Endothelial cell of umbilical vein (primary cell): Measurements from ENCODE around the gene CIAO1. TPM values are rescaled to one million over a fixed set of nuclear protein-coding genes. Genes with fewer than 3 reads are reported as not detected.

Experiments used
- BruUV-seq: library from RNA; stranded (reverse); fragments of 400-500 nt; replicated peaks from 2 replicates; lab custom pipeline; 2021; lab: Mats Ljungman, UMichigan
- CTCF ChIA-PET: fragments of 300-600, 350-600 bp; sonication (Branson Sonifier 250); formaldehyde crosslinking; loops from one replicate; lab custom pipeline; 2021; ENCODE audit warnings: antibody characterized with exemption, inconsistent platforms; lab: Charles Lee
- POLR2A ChIA-PET: fragments of 300-600, 350-600 bp; sonication (Branson Sonifier 250); formaldehyde crosslinking; loops from one replicate; lab custom pipeline; 2021; ENCODE audit warnings: antibody characterized with exemption, inconsistent platforms; lab: Charles Lee
- DNase-seq: peaks from one replicate; pipeline ENCODE4 v3.0.0-alpha.2; 2011; ENCODE audit warnings: low read depth, low spot score
- FAIRE-seq: peaks from 2 replicates; lab custom pipeline; 2011; peaks lifted over from hg19 to GRCh38; lab: Jason Lieb, UNC
- H2AFZ ChIP-seq: 2 replicates; pipeline ENCODE4 v1.6.0; 2012; ENCODE audit warnings: low read depth, low read length, control low read depth, inconsistent platforms
- H3K27ac ChIP-seq: 2 replicates; pipeline ENCODE4 v1.5.1; 2011; ENCODE audit warnings: low read depth, mild to moderate bottlenecking, control low read depth, low read length, moderate library complexity; ENCODE audit not compliant: insufficient read depth
- H3K27me3 ChIP-seq, 2 experiments: 2 replicates each; pipeline versions ENCODE4 v1.6.0 to v1.6.1; 2011; ENCODE audit warnings: low read length in 2 of 2, mixed read lengths in 1 of 2; ENCODE audit not compliant: control insufficient read depth in 2 of 2, insufficient read depth in 2 of 2
- H3K36me3 ChIP-seq, 2 experiments: 2 replicates in 1 of 2; 3 replicates in 1 of 2; pipeline ENCODE4 v1.5.1; 2011; ENCODE audit warnings: low read length in 2 of 2, mild to moderate bottlenecking in 1 of 2, moderate library complexity in 1 of 2; ENCODE audit not compliant: control insufficient read depth in 2 of 2, insufficient read depth in 2 of 2; ENCODE audit errors: extremely low read depth in 1 of 2
- H3K4me1 ChIP-seq: 3 replicates; pipeline ENCODE4 v1.5.1; 2011; ENCODE audit warnings: mild to moderate bottlenecking, low read length; ENCODE audit not compliant: control insufficient read depth, insufficient read depth; ENCODE audit errors: extremely low read depth
- H3K4me2 ChIP-seq: 2 replicates; pipeline ENCODE4 v1.6.1; 2011; ENCODE audit warnings: low read length, control low read depth, mixed read lengths; ENCODE audit not compliant: insufficient read depth
- H3K4me3 ChIP-seq, 3 experiments: fragments of 200-600 bp in 1 of 3; sonication (generic), shearing (Covaris generic) in 1 of 3; replicated peaks in 1 of 3; 2 replicates each; pipeline ENCODE4 v1.5.1; 2011 to 2016; ENCODE audit warnings: control low read depth in 3 of 3, low read length in 3 of 3, mild to moderate bottlenecking in 2 of 3, inconsistent platforms in 1 of 3, low read depth in 1 of 3, moderate library complexity in 1 of 3; ENCODE audit not compliant: insufficient read depth in 1 of 3
- H3K79me2 ChIP-seq: 2 replicates; pipeline ENCODE4 v1.6.0; 2012; ENCODE audit warnings: low read length, inconsistent platforms; ENCODE audit not compliant: control insufficient read depth, insufficient read depth
- H3K9ac ChIP-seq: replicated peaks from 2 replicates; pipeline ENCODE3; 2011; ENCODE audit warnings: low read length, control low read depth; ENCODE audit not compliant: insufficient read depth; ENCODE audit errors: extremely low read depth
- H3K9me1 ChIP-seq: replicated peaks from 3 replicates; pipeline ENCODE4 v1.6.0; 2011; ENCODE audit warnings: mild to moderate bottlenecking, low read length; ENCODE audit not compliant: control insufficient read depth, insufficient read depth; ENCODE audit errors: extremely low read depth
- H3K9me3 ChIP-seq: replicated peaks from 2 replicates; pipeline ENCODE4 v1.5.1; 2012; ENCODE audit warnings: low read length, inconsistent platforms; ENCODE audit not compliant: control insufficient read depth, insufficient read depth
- H4K20me1 ChIP-seq: replicated peaks from 2 replicates; pipeline ENCODE3; 2011; ENCODE audit warnings: mild to moderate bottlenecking, low read length; ENCODE audit not compliant: control insufficient read depth, insufficient read depth; ENCODE audit errors: extremely low read depth
- FOS ChIP-seq: IDR thresholded peaks from 2 replicates; pipeline ENCODE4 v1.6.1; 2011; ENCODE audit warnings: mild to moderate bottlenecking, low read length, moderate library complexity, borderline replicate concordance; ENCODE audit not compliant: insufficient read depth
- GATA2 ChIP-seq: IDR thresholded peaks from 2 replicates; pipeline ENCODE4 v1.7.0; 2011; ENCODE audit warnings: low read depth, mild to moderate bottlenecking, moderate library complexity, mixed read lengths, low read length; ENCODE audit not compliant: insufficient read length, insufficient read depth
- JUN ChIP-seq: IDR thresholded peaks from 2 replicates; pipeline ENCODE4 v1.6.1; 2011; ENCODE audit warnings: borderline replicate concordance, low read depth; ENCODE audit not compliant: insufficient read length, insufficient read depth
- MYC ChIP-seq: IDR thresholded peaks from one replicate; pipeline ENCODE4 v1.6.1; 2011; ENCODE audit warnings: mild to moderate bottlenecking, low read depth, low read length
- POLR2A ChIP-seq: IDR thresholded peaks from 2 replicates; pipeline ENCODE4 v1.6.1; 2012; ENCODE audit warnings: low read depth, mild to moderate bottlenecking, control low read depth, low read length
- POLR2AphosphoS5 ChIP-seq: IDR thresholded peaks from 2 replicates; pipeline ENCODE4 v1.6.1; 2012; ENCODE audit warnings: low read depth, mild to moderate bottlenecking, control low read depth, low read length, moderate library complexity; ENCODE audit not compliant: insufficient read depth
- dilution Hi-C: fragments of 300-500 bp; cut with MboI; formaldehyde crosslinking; loops from one replicate; pipeline ENCODE4 v1.15.0; 2019; ENCODE audit warnings: low sequenced_read_pairs; ENCODE audit not compliant: extremely low pct_ligation_motif_present
- intact Hi-C: fragments of 100-400 bp; cut with micrococcal nuclease; formaldehyde crosslinking; loops from one replicate; pipeline ENCODE4 v1.10.0; 2022
- polyA plus RNA-seq, 4 experiments: library from polyadenylated mRNA; depleted of rRNA in 3 of 4; stranded (reverse) in 3 of 4; unstranded in 1 of 4; fragments of >200 nt; gene quantifications; 2 replicates each; pipeline versions ENCODE4 v1.2.1 to v1.2.3, GENCODE V29; 2011 to 2012; ENCODE audit warnings: missing spikeins in 1 of 4
- total RNA-seq: library from RNA; stranded (reverse); gene quantifications from 2 replicates; pipeline ENCODE4 v1.2.3, GENCODE V29; 2021
- TF ChIP-seq, protein P1 (sequence below), 2 donors: IDR thresholded peaks; 1 replicate in 1 of 2; 2 replicates in 1 of 2; pipeline ENCODE4 v1.5.1; 2011; ENCODE audit warnings: low read length in 2 of 2, mild to moderate bottlenecking in 2 of 2, moderate library complexity in 2 of 2, control low read depth in 1 of 2, inconsistent platforms in 1 of 2, low read depth in 1 of 2; ENCODE audit not compliant: insufficient read depth in 1 of 2; ENCODE audit errors: extremely low read depth in 1 of 2
- TF ChIP-seq, protein P2 (sequence below): IDR thresholded peaks from 2 replicates; pipeline ENCODE4 v1.6.1; 2011; ENCODE audit not compliant: insufficient read depth, insufficient read length

CIAO1 gene
- total and polyA plus RNA-seq, 2 donors (not counting 3 experiments of a cell fraction or from before 2014, with no cell fraction given) = 70.7 to 119 TPM

DNA sequence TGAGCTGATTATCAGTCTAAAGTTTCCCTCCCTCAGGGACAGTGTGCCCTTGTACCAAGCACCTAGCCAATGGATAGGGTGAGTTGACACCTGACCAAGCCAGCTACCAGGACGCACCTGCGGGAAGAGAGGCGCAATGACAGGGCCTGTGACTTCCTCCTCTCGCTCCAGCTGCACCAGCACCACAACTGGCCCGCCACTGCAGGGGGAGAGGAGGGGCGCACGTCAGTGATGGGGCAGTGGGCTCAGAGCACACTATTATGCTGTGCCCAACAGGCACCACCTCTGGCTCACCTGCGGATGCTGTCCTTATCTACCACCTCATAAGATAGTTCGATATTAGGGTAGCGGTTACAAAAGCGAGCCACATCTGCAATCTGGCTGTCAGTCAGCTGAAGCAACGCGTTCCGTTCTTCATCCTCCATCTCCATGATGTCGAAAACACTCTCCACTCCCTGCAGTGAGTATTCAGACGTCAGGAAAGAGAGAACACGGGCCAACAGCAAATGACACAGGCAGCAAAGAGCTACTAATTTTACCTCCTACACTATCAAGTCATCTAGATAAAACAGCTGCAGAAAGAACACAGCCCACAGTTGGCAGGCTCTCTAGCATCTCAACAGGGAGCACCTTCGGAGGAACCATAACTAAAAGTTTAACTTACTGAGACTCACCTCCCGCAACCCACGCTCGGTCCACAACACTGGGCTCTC lies 10.9 kb downstream of the CIAO1 start:
- Histone ChIP-seq H3K4me1 (no peaks in the 10 kb centered on the region), H3K4me3 (no peak overlapping the region), H3K9ac (no peak overlapping the region), H3K79me2 (no peaks in the 10 kb centered on the region), H3K36me3 (peaks cover 25 to 43% of the 10 kb centered on the region in 2 experiments), H3K9me1 (no peaks in the 10 kb centered on the region), H3K4me2 (no peak overlapping the region), H2AFZ (no peak overlapping the region), H3K27ac (no peak overlapping the region), H4K20me1 (no peaks in the 10 kb centered on the region), H3K27me3 (no peaks in the 10 kb centered on the region), H3K9me3 (no peaks in the 10 kb centered on the region)
- BruUV-seq = no TSS peak
- POLR2A ChIA-PET = no interaction called here
- intact Hi-C loops = no loop called here
- CTCF ChIA-PET = no interaction called here
- FAIRE-seq = no peak
- TF ChIP-seq FOS = no peak
- no peak for TF ChIP-seq JUN
- TF ChIP-seq MYC = no peak
- TF ChIP-seq, protein P1, sequence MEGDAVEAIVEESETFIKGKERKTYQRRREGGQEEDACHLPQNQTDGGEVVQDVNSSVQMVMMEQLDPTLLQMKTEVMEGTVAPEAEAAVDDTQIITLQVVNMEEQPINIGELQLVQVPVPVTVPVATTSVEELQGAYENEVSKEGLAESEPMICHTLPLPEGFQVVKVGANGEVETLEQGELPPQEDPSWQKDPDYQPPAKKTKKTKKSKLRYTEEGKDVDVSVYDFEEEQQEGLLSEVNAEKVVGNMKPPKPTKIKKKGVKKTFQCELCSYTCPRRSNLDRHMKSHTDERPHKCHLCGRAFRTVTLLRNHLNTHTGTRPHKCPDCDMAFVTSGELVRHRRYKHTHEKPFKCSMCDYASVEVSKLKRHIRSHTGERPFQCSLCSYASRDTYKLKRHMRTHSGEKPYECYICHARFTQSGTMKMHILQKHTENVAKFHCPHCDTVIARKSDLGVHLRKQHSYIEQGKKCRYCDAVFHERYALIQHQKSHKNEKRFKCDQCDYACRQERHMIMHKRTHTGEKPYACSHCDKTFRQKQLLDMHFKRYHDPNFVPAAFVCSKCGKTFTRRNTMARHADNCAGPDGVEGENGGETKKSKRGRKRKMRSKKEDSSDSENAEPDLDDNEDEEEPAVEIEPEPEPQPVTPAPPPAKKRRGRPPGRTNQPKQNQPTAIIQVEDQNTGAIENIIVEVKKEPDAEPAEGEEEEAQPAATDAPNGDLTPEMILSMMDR (IDR thresholded peaks at IDR 0.05; ENCODE audit: extremely low read depth in 1 of 2, insufficient read depth in 1 of 2, low read depth in 1 of 2, low read length in 2 of 2) = no peak
- TF ChIP-seq POLR2AphosphoS5 = no peak
- TF ChIP-seq, protein P2, sequence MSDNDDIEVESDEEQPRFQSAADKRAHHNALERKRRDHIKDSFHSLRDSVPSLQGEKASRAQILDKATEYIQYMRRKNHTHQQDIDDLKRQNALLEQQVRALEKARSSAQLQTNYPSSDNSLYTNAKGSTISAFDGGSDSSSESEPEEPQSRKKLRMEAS = no peak
- TF ChIP-seq POLR2A = no peak
- no peak for TF ChIP-seq GATA2
- no peak for DNase-seq
- dilution Hi-C loops = no loop called here
